GM18505 (cell line): ENCODE measurements around the gene AHRR.

ENCODE experiments used
- ATAC-seq: cut with Tn5 transposase; IDR thresholded peaks from one replicate; pipeline ENCODE4 v1.9.1; 2021; ENCODE audit not compliant: unreplicated experiment
- POLR2A ChIP-seq: IDR thresholded peaks from 4 replicates; pipeline ENCODE4 v1.6.1; 2011; ENCODE audit warnings: borderline replicate concordance; ENCODE audit not compliant: insufficient read depth, insufficient read length; ENCODE audit errors: extremely low read depth

Gene AHRR

DNA sequence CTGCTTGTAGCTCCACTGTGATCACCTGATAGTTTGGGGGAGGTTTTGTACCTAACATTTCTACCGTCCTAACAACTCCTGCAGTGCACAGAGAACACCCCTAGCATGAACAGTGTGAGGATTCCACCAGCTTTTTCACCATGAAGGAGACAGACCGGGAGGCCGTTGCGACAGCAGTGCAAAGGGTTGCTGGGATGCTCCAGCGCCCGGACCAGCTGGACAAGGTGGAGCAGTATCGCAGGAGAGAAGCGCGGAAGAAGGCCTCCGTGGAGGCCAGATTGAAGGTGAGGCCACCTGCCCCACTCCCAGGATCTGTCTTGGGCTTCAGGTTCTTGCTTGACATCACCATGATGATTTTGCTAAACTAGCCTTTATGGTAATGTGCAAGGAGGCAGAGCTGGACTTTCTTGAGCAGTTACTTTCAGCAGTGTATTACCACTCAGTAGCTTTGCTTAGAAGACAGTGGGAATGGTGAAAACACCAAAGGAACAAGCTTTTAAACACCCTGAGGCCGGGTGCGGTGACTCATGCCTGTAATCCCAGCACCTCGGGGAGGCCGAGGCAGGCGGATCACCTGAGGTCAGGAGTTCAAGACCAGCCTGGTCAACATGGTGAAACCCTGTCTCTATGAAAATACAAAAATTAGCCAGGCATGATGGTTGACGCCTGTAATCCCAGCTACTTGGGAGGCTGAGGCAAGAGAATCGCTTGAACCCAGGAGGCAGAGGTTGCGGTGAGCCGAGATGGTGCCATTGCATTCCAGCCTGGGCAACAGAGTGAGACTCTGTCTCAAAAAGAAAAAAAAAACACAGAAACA is 124.8 kb downstream of the AHRR start:
- ATAC-seq = no peak
- no peak for TF ChIP-seq POLR2A

- ATAC-seq = no peak
These were observed 125.4 kb downstream of the AHRR start for GRCh38 chr5:446883-447263.

GRCh38 chr5:447501-447900 is 126.0 kb downstream of the AHRR start:
- no peak for ATAC-seq
- no peak for TF ChIP-seq POLR2A

More at GRCh38 chr5:446883-447263, 125.4 kb downstream of the AHRR start:
- no peak for TF ChIP-seq POLR2A

- TF ChIP-seq POLR2A = no peak
- no peak for ATAC-seq
These were observed 126.7 kb downstream of the AHRR start for GRCh38 chr5:448061-448765.

GRCh38 chr5:448766-449090 is 127.2 kb downstream of the AHRR start:
- TF ChIP-seq POLR2A = no peak
- ATAC-seq = no peak

GRCh38 chr5:449151-449550 is 127.6 kb downstream of the AHRR start:
- no peak for TF ChIP-seq POLR2A
- ATAC-seq = no peak

DNA sequence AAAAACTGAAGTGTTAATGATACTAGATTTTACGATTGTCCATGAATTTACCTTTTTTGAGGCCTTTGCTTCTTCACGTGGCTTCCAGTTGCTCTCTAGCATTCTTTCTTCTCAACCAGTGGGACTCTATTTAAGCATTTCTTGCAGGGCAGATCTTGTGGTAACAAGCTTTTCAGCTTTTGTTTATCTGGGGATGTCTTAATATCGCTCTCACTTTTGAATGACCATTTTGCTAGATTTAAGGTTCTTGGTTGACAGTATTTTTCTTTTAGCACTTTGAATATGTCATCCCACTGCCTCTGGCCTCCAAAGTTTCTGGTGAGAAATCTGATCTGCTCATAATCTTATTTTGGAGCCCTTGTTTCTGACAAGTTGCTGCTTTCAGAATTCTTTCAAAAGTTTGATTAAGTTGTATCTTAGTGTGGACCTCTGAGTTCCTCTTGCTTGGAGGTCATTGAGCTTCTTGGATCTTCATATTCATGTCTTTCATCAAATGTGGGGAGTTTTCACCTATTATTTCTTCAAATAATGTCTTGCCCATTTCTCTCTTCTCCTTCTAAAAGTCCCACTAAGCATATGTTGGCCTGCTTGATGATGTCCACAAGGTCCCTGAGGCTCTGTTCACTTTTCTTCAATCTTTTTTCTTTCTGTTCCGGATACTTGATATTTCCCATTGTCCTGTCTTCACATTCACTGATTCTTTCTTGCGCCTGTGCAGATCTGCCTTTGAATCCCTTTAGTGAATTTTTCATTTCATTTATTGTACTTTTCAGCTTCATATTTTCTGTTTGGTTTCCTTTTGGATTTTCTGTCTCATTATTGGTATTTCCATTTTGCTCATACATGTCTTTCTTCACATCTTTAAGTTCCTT is 130.3 kb downstream of the AHRR start:
- ATAC-seq = no peak
- no peak for TF ChIP-seq POLR2A

- ATAC-seq = no peak
- TF ChIP-seq POLR2A = no peak
These were observed 131.6 kb downstream of the AHRR start for GRCh38 chr5:452978-453710.

- no peak for TF ChIP-seq POLR2A
- ATAC-seq = no peak
These were observed 132.4 kb downstream of the AHRR start for GRCh38 chr5:453725-454481.

DNA sequence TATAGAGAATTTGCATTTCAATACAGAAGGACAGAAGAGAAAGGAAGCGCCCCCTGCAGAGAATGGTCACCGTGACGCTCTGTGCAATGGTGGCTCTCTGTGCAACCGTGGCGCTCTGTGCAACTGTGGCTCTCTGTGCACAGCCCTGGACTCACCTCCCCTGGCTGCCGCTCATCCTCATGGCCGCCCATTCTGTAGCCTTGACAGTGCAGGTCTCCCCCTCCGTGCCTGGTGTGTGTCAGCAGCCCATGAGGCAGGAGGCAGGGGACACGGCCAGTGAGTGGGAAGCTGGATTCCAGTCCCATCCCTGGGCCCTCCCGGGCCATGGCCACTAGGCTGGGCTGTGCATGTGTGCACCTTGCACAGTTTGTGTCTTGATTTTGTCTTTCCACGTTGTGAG is 133.4 kb downstream of the AHRR start:
- ATAC-seq = no peak
- no peak for TF ChIP-seq POLR2A

DNA sequence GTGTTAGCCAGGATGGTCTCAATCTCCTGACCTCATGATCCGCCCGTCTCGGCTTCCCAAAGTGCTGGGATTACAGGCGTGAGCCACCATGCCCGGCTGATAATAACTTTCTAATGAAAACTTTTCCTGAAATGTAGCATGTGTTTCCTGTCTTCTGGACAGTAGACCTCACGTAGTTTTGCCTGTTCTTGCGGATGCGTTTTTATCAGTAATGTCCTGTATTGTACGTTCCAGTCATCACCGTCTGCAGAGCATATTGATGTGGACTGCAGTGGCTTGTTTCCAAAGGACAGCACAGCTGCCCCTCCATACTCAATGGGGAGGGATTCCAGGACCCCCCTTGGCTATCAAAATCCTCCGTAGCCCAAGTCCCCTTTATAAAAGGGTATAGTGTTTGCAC is 134.3 kb downstream of the AHRR start:
- TF ChIP-seq POLR2A = no peak
- no peak for ATAC-seq
